ENCODE measurements around the gene CNTN4.
A peak's percentile ranks its signal among the peaks of the same experiment; 100 is the strongest.

Gene CNTN4

DNA sequence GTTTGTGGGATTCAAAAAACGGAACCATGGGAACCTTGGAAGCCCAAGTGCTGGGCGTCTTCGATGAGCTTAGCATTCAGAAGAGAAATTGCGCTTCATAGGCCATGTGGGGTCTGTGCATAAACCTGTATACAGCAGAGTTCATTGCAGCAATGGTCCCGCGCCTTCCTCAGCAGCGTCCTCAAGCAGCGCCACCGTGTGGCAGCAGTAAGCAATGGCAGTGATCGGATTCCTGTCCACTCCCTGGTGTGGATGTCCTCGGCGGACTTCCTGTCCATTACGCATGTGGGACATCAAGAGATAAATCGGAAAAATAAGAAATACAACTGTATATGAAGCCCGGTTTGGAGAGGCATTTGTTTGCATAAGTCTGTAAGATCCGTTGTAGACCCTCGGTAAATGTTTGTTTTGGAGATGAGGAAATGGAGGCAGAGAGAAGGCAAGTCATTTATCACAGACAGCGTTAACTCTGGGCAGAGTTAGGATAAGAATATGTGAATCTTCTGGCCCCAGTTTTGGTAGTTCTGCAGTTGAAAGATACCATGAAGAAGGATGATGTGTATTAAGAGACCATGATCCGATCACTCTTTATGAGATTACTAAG is 57.7 kb downstream of the CNTN4 start:
- TF ChIP-seq, protein P1, sequence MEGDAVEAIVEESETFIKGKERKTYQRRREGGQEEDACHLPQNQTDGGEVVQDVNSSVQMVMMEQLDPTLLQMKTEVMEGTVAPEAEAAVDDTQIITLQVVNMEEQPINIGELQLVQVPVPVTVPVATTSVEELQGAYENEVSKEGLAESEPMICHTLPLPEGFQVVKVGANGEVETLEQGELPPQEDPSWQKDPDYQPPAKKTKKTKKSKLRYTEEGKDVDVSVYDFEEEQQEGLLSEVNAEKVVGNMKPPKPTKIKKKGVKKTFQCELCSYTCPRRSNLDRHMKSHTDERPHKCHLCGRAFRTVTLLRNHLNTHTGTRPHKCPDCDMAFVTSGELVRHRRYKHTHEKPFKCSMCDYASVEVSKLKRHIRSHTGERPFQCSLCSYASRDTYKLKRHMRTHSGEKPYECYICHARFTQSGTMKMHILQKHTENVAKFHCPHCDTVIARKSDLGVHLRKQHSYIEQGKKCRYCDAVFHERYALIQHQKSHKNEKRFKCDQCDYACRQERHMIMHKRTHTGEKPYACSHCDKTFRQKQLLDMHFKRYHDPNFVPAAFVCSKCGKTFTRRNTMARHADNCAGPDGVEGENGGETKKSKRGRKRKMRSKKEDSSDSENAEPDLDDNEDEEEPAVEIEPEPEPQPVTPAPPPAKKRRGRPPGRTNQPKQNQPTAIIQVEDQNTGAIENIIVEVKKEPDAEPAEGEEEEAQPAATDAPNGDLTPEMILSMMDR (IDR thresholded peaks at IDR 0.05; ENCODE audit: low read length) = peak; percentile 92
- TF ChIP-seq EZH2 (IDR thresholded peaks at IDR 0.05; ENCODE audit: borderline replicate concordance, low read length) = no peak
- H3F3A ChIP-seq (ENCODE audit: insufficient read depth, low read length) = no peaks in the 10 kb centered on the region
- H3K36me3 ChIP-seq (ENCODE audit: insufficient read depth, low read length) = no peaks in the 10 kb centered on the region
- no peaks in the 10 kb centered on the region for H3K9me2 ChIP-seq (ENCODE audit: low read depth, low read length)
- no peak overlapping the region for H3K27ac ChIP-seq (ENCODE audit: low read depth, low read length, poor library complexity, severe bottlenecking)
- no peak overlapping the region for H3K4me2 ChIP-seq (ENCODE audit: low read length)
- H3K79me2 ChIP-seq (ENCODE audit: insufficient read depth, low read length) = no peaks in the 10 kb centered on the region
- H3K4me3 ChIP-seq (ENCODE audit: low read depth, low read length, poor library complexity, severe bottlenecking) = no peak overlapping the region
- no peaks in the 10 kb centered on the region for H4K20me1 ChIP-seq (ENCODE audit: insufficient read depth, low read length)
- H3K9ac ChIP-seq (ENCODE audit: low read length) = no peak overlapping the region
- no peaks in the 10 kb centered on the region for H3K27me3 ChIP-seq (ENCODE audit: insufficient read depth, low read length)
- H3K4me1 ChIP-seq (ENCODE audit: insufficient read depth, low read length, severe bottlenecking) = no peaks in the 10 kb centered on the region
- no peaks in the 10 kb centered on the region for H3K9me3 ChIP-seq (ENCODE audit: low read length)
- H2AFZ ChIP-seq (ENCODE audit: low read length) = no peak overlapping the region

- no peak overlapping the region for H3K4me2 ChIP-seq (ENCODE audit: low read length)
- H3K9me2 ChIP-seq (ENCODE audit: low read depth, low read length) = no peaks in the 10 kb centered on the region
- H3K9me3 ChIP-seq (ENCODE audit: low read length) = no peaks in the 10 kb centered on the region
- no peaks in the 10 kb centered on the region for H3F3A ChIP-seq (ENCODE audit: insufficient read depth, low read length)
- no peaks in the 10 kb centered on the region for H3K36me3 ChIP-seq (ENCODE audit: insufficient read depth, low read length)
- no peaks in the 10 kb centered on the region for H3K27me3 ChIP-seq (ENCODE audit: insufficient read depth, low read length)
- no peak overlapping the region for H3K9ac ChIP-seq (ENCODE audit: low read length)
- H3K4me1 ChIP-seq (ENCODE audit: insufficient read depth, low read length, severe bottlenecking) = no peaks in the 10 kb centered on the region
- H3K27ac ChIP-seq (ENCODE audit: low read depth, low read length, poor library complexity, severe bottlenecking) = no peak overlapping the region
- H2AFZ ChIP-seq (ENCODE audit: low read length) = no peak overlapping the region
- H4K20me1 ChIP-seq (ENCODE audit: insufficient read depth, low read length) = no peaks in the 10 kb centered on the region
- H3K79me2 ChIP-seq (ENCODE audit: insufficient read depth, low read length) = no peaks in the 10 kb centered on the region
- no peak overlapping the region for H3K4me3 ChIP-seq (ENCODE audit: low read depth, low read length, poor library complexity, severe bottlenecking)
- TF ChIP-seq, protein P1 (IDR thresholded peaks at IDR 0.05; ENCODE audit: low read length) = no peak
- TF ChIP-seq EZH2 (IDR thresholded peaks at IDR 0.05; ENCODE audit: borderline replicate concordance, low read length) = no peak
Measured at GRCh38 chr3:2158828-2159227, 60.2 kb downstream of the CNTN4 start.

- Histone ChIP-seq H2AFZ (ENCODE audit: low read length) (no peak overlapping the region), H3K9ac (ENCODE audit: low read length) (no peak overlapping the region), H3K4me1 (ENCODE audit: insufficient read depth, low read length, severe bottlenecking) (no peaks in the 10 kb centered on the region), H3K9me2 (ENCODE audit: low read depth, low read length) (no peaks in the 10 kb centered on the region), H3K9me3 (ENCODE audit: low read length) (no peaks in the 10 kb centered on the region), H4K20me1 (ENCODE audit: insufficient read depth, low read length) (no peaks in the 10 kb centered on the region), H3K79me2 (ENCODE audit: insufficient read depth, low read length) (no peaks in the 10 kb centered on the region), H3K27ac (ENCODE audit: low read depth, low read length, poor library complexity, severe bottlenecking) (no peak overlapping the region), H3K27me3 (ENCODE audit: insufficient read depth, low read length) (no peaks in the 10 kb centered on the region), H3K4me3 (ENCODE audit: low read depth, low read length, poor library complexity, severe bottlenecking) (no peak overlapping the region), H3F3A (ENCODE audit: insufficient read depth, low read length) (no peaks in the 10 kb centered on the region), H3K4me2 (ENCODE audit: low read length) (no peak overlapping the region), H3K36me3 (ENCODE audit: insufficient read depth, low read length) (no peaks in the 10 kb centered on the region)
- no peak for TF ChIP-seq EZH2 (IDR thresholded peaks at IDR 0.05; ENCODE audit: borderline replicate concordance, low read length)
- TF ChIP-seq, protein P1 (IDR thresholded peaks at IDR 0.05; ENCODE audit: low read length) = peak; percentile 35
Measured at GRCh38 chr3:2166552-2166951, 67.9 kb downstream of the CNTN4 start.
